A673 (cell line): ENCODE data around the gene LYRM4.

ENCODE experiments used
- EZH2 ChIP-seq: fragments of 200-600 bp; sonication (generic); IDR thresholded peaks from 2 replicates; pipeline ENCODE4 v1.6.1; 2017; ENCODE audit warnings: borderline replicate concordance, low read depth, mild to moderate bottlenecking, mixed read lengths, antibody characterized with exemption, low read length; ENCODE audit not compliant: poor library complexity, severe bottlenecking
- TF ChIP-seq, protein P1 (sequence below): fragments of 300-800, 200-600 bp; sonication (generic); conservative IDR thresholded peaks from 2 replicates; pipeline ENCODE4 v1.5.1; 2017; ENCODE audit warnings: low read depth, mild to moderate bottlenecking, antibody characterized with exemption, low read length, moderate library complexity, mixed read lengths

DNA sequence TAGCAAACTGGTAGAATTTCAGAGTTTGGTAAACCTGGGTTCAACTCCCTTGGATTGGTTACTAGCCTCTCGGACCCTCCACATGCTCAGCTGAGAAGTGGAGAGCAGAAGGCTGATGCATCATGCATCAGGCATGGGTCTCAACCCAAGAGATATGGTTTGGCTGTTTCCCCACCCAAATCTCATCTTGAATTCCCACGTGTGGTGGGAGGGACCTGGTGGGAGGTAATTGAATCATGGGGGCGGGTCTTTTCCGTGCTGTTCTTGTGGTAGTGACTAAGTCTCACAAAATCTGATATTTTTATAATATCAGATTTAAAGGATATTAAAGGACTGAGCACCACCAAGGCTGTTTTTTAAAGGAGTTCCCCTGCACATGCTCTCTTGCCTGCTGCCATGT, 100.5 kb downstream of the LYRM4 start:
- TF ChIP-seq, protein P1, sequence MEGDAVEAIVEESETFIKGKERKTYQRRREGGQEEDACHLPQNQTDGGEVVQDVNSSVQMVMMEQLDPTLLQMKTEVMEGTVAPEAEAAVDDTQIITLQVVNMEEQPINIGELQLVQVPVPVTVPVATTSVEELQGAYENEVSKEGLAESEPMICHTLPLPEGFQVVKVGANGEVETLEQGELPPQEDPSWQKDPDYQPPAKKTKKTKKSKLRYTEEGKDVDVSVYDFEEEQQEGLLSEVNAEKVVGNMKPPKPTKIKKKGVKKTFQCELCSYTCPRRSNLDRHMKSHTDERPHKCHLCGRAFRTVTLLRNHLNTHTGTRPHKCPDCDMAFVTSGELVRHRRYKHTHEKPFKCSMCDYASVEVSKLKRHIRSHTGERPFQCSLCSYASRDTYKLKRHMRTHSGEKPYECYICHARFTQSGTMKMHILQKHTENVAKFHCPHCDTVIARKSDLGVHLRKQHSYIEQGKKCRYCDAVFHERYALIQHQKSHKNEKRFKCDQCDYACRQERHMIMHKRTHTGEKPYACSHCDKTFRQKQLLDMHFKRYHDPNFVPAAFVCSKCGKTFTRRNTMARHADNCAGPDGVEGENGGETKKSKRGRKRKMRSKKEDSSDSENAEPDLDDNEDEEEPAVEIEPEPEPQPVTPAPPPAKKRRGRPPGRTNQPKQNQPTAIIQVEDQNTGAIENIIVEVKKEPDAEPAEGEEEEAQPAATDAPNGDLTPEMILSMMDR: no peak
- TF ChIP-seq EZH2: no peak
